HG03575 (cell line): ENCODE data around the gene AKT3.
"Not testable (repeated sequence)": the region's sequence is repeated elsewhere in the genome, so short reads cannot be mapped to it uniquely, and the experiment has no call there.

Experiments
- ATAC-seq: cut with Tn5 transposase; IDR thresholded peaks from one replicate; pipeline ENCODE4 v1.9.1; 2021; ENCODE audit not compliant: unreplicated experiment, insufficient number of reproducible peaks, low FRiP score; ENCODE audit errors: extremely low read depth

Gene AKT3

DNA sequence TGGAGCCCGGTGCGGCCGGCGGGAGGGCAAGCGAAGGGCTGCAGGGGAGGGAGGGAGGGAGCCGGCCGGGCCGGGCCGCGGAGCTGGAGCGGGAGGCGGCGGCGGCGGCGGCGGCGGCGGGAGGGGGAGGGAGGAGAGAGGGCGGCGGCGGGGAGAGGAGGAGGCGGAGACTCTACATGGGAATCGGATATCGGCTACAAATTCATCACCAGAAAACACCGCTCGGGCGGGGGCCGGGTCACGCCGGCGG lies at the start of gene AKT3:
Gene AKT3, minus strand, starts transcription at position 42 of the 250 bp plus-strand sequence. CDS start 7,073 bp downstream, outside the sequence.
- no peak for ATAC-seq

GRCh38 chr1:243898278-243898677 lies 48.2 kb upstream of the AKT3 start:
- ATAC-seq = no peak

DNA sequence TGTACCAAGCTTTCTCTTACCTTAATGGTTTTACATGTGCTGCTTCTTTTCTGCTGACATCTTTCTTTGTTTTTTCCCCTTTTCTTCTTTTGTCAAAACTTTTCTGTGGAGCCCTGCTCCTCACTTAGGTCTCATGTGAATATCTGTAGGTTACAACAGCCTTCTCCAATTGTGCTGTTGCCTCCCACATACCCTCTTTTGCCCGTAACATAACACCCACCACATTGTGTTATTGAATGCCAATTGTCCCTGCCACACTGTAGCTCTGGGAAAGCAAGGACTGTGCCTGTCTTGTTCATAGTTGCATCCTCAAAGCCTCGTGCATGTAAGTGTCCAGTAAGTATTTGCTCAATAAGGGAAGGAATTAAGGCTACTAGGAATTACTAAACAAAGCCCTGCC lies 46.3 kb upstream of the AKT3 start:
- ATAC-seq = no peak

GRCh38 chr1:243892456-243892855 lies 42.4 kb upstream of the AKT3 start:
- ATAC-seq = no peak

DNA sequence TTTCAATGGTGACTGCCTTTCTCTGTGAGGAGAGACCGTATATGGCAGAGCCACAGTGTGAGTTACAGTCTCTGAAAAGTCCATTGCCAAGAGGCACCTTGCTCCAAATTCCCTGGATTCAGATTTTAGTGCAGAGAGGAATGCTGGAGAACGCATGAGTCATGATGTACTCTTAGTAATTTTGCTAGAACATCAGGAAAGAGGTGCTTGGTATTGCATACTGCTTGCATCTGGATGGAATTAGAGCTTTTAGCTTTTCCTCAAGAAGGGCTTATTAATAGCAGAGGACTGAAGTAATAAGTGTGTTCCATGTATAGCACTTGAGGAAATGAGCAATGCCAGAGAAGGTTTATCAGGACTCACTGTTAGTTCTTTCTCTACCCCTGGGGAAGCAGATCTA lies 40.5 kb upstream of the AKT3 start:
- no peak for ATAC-seq

DNA sequence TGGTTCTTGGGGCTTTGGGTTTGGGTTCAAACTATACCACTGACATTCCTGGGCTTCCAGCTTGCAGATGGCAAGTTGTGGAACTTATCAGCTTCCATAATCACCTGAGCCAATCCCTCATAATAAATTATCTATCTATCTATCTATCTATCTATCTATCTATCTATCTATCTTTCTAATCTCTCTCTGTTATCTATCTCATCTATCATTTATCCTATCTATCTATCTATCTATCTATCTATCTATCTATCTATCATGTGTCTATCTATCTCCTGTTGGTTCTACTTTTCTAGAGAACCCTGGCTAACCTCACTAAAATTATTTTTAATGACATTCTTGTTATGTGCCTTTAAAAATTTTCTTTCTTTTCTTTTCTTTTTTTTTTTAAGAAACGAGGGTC lies 35.8 kb upstream of the AKT3 start:
- ATAC-seq = no peak

- no peak for ATAC-seq
These were observed 34.6 kb upstream of the AKT3 start for GRCh38 chr1:243884603-243885002.

GRCh38 chr1:243883551-243883950 lies 33.5 kb upstream of the AKT3 start:
- ATAC-seq = no peak

DNA sequence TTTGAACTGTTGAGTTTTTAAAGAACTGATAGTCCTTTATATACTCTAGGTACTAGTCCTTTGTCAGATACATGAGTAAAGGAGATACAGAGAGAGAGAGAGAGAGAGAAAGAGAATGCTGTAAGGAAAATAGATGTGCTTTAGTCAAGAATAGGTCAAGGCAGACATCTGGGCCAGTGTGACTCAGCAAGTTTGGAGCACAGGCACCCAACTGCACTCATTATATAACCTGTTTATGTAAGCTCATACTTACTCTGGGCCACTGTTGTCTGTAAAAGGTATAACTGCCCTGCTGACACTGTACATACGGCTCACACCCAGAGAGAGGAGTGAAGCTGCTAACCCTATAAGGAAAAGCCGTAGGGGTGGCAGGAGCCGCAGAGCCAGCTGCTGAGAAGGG lies 32.2 kb upstream of the AKT3 start:
- no peak for ATAC-seq

DNA sequence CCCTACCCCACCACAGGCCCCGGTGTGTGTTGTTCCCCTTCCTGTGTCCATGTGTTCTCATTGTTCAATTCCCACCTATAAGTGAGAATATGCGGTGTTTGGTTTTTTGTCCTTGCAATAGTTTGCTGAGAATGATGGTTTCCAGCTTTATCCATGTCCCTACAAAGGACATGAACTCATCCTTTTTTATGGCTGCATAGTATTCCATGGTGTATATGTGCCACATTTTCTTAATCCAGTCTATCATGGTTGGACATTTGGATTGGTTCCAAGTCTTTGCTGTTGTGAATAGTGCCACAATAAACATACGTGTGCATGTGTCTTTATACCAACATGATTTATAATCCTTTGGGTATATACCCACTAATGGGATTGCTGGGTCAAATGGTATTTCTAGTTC lies 27.0 kb upstream of the AKT3 start:
- not testable (repeated sequence) for ATAC-seq

GRCh38 chr1:243855616-243856318 lies 5.7 kb upstream of the AKT3 start:
- ATAC-seq = no peak

GRCh38 chr1:243851765-243852164 lies 1.7 kb upstream of the AKT3 start:
- no peak for ATAC-seq

DNA sequence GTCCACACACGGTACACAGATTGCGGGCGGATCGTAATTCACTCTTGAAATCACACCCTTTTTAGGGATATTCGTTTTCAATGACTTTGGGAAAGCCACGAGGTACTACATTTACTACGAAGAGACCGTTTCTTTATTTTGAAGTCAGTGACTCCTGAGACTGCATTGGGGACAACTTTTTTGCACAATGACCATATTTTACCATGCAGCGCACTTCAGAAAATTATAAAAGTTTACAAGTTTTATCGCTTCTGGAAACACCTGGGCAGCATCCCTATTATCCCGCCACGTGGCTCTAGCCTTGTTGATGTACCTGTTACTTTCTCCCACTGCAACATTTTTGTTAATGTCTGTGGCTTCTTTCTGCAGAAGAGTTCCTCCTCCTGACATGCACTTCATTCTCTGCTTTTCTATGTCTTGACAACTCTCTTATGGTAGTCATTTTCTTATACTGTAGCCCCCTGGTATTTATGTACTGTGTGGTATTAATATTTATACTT lies 1.3 kb upstream of the AKT3 start:
- ATAC-seq = no peak

DNA sequence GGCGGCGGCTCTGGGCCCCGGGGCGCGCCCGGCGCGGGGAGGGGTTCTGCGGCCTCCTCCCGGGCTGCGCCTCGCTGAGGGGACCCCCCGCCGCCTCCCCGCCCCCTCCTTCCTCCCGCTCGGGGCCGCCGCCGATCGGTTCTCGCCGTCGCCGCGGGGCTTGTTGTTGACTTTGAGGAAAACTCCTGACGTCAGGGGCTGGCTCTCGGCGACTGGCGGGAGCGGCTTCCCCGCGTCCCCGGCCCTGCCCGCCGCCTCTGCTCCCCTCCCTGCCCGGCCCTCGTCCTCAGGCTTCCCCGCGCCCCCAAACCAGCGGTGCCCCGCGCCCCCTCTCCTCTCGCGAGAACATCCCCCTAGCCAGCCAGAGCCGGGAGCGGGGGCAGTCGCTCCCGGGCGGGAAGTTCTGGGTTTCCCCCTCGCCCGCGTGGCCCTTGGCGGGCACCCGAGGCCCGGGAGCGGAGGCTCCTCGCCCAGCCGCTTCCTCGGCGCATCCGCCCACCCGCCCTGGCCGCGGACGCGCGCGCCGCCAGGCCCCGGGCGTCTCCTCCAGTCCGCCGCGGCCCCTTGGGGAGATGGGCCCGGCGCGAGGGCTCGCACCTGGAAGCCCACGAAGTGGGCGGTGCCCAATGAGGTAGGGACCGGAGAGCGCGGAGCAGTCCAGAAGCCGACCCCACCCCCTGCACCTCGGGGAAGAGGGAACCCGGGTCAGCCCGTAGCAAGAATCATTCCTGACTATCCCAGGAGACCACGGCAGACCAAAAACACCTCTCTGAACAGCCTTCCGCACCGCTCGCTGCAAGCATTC lies 611 bp upstream of the AKT3 start:
- no peak for ATAC-seq

DNA sequence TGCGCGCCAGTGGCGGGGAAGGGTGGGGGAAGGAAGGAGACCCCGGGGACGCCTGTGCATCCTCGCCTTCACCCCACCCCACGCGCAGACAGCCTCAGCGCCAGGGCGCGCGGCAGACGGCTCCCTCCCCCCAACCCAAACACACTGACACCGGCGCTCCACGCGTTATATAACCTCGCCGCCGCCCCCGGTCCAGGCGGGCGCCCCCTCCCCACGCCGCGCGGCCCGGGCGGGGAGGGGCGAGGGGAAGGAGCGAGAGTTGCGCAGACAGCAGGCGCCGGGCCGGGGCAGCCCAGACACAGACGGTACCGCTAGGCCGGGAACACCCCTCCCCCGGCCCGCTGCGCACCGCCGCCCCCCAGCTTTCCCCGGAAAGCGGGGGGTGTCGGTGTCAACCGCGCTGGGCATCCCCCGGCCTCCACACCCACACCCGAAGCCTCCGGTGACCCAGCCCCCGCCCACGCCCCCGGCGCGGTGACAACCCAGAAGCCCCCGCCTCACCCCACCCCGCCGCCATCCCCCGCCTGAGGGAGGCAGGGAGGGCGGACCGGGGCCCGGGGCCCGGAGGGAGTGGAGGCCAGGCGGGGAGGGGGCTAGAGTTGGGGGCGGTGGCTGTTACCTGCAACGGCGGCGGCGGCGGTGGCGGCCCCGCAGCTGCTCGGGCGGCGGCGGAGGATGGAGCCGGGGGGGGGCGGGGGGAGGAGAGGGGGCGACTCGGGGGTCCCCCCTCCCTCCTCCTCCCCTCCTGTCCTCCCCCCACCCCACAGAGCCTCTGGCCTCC lies 432 bp downstream of the AKT3 start:
- no peak for ATAC-seq

DNA sequence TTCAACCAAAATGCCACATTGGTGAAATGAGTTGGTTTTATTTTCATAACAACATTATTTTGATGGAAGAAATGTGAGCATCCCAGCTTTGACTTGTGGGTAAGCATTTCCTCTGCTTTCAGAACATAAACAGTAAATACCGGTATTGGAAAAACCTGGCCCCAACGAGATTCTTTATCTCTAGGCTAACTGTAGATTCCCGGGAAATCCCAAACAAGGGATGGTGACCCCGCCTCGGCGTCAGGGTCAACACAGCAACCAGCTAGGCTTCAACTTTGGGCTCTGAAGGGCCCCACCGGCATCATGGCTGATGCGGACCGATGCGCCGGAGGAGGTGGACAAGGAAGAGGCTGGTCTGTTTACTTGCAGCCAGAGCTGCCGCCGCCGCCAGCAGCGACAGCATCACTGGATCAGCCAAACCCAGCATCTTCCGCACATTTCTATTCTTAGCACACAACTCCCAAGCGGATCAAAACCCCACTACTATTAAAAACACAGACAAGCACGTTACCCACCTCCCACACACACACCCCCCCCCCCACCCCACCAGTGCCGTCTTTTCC lies 1.1 kb downstream of the AKT3 start:
- ATAC-seq = no peak

DNA sequence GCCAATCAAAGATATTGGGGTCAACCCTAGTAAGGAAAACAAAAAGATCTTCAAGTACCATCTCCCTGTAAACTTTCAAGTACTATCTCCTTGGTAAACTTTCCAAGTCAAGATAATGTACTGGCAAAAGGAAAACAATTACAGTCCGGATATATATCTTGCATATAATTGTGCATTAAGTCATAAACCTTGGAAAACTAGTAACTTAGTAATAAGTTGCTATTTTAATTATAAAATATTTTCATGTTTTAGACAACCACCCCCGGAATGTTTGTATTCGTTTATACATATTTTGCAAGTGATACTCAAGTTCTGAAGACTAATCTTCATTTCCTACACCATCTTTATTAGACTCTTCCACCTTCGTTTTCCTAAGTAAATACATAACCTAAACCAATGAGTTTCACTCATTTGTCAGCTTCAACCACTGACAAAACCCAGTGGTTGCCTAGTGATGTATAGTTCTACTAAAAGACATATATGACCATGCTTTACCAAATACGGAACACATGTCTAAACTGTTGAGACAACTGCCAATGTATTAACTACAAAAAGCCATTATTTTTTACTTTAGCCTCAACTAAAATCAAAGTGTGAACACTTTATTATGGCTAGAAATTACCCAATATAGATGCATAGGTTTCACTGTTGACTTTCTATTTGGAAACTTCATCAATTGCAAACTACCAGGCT lies 1.7 kb downstream of the AKT3 start:
- ATAC-seq = no peak

GRCh38 chr1:243846761-243847160 lies 3.3 kb downstream of the AKT3 start:
- ATAC-seq = no peak

GRCh38 chr1:243845888-243846287 lies 4.2 kb downstream of the AKT3 start:
- no peak for ATAC-seq
